Natural killer cell (primary cell): Measurements from ENCODE around the gene MAP3K20. TPM values are rescaled to one million over a fixed set of nuclear protein-coding genes. Genes with fewer than 3 reads are reported as not detected.

Experiments used
- ATAC-seq, 3 donors: fragments of 150-1000 bp in 2 of 3; fragments of 200-7000 bp in 1 of 3; cut with Tn5 transposase; 1 replicate in 1 of 3; 2 replicates in 2 of 3; pipeline ENCODE4 v1.10.0; 2021; ENCODE audit warnings: mild to moderate bottlenecking in 2 of 3, moderate library complexity in 2 of 3
- DNase-seq, 2 donors: peaks; one replicate each; pipeline versions ENCODE4 v3.0.0 to v3.0.0-alpha.2; 2013 to 2021; ENCODE audit warnings: mixed read lengths in 1 of 2
- H3K27ac ChIP-seq: one replicate; pipeline ENCODE4 v1.5.1; 2013; ENCODE audit warnings: mild to moderate bottlenecking, low read length
- H3K27me3 ChIP-seq: one replicate; pipeline ENCODE4 v1.6.1; 2013; ENCODE audit warnings: low read length; ENCODE audit not compliant: control insufficient read depth, insufficient read depth
- H3K36me3 ChIP-seq: one replicate; pipeline ENCODE4 v1.6.1; 2013; ENCODE audit warnings: low read length; ENCODE audit not compliant: control insufficient read depth, insufficient read depth
- H3K4me1 ChIP-seq: one replicate; pipeline ENCODE4 v1.6.1; 2013; ENCODE audit warnings: low read length; ENCODE audit not compliant: control insufficient read depth, insufficient read depth
- H3K4me3 ChIP-seq: one replicate; pipeline ENCODE4 v1.5.1; 2013; ENCODE audit warnings: low read length
- H3K9me3 ChIP-seq: one replicate; pipeline ENCODE4 v1.6.1; 2013; ENCODE audit warnings: low read length; ENCODE audit not compliant: control insufficient read depth, insufficient read depth
- H3K27ac Mint-ChIP-seq, 2 donors: one replicate each; pipeline ENCODE4 v1.8.0; 2022; ENCODE audit warnings: mild to moderate bottlenecking in 2 of 2, mixed read lengths in 2 of 2, moderate library complexity in 1 of 2
- H3K27me3 Mint-ChIP-seq, 2 donors: one replicate each; pipeline ENCODE4 v1.8.0; 2022; ENCODE audit warnings: low read depth in 2 of 2, mixed read lengths in 2 of 2
- H3K36me3 Mint-ChIP-seq: one replicate; pipeline ENCODE4 v1.8.0; 2022; ENCODE audit warnings: mixed read lengths
- H3K4me1 Mint-ChIP-seq, 2 donors: one replicate each; pipeline ENCODE4 v1.8.0; 2022; ENCODE audit warnings: mixed read lengths in 2 of 2
- H3K4me3 Mint-ChIP-seq: one replicate; pipeline ENCODE4 v1.8.0; 2022; ENCODE audit warnings: mild to moderate bottlenecking, moderate library complexity, mixed read lengths
- H3K9me3 Mint-ChIP-seq, 2 donors: one replicate each; pipeline ENCODE4 v1.8.0; 2022; ENCODE audit warnings: mixed read lengths in 2 of 2
- WGBS: methylation state at CpG from one replicate; pipeline ENCODE4 v1.1.7; 2013; ENCODE audit warnings: missing lambda C conversion rate; ENCODE audit not compliant: insufficient coverage; 5-methylcytosine and 5-hydroxymethylcytosine counted together
- intact Hi-C: fragments of 100-400 bp; cut with micrococcal nuclease; formaldehyde crosslinking; loops from one replicate; pipeline ENCODE4 v1.14.2; 2022
- total RNA-seq, 4 donors: library from RNA; stranded (reverse); fragments of 120-200 nt in 1 of 4; gene quantifications; one replicate each; pipeline versions ENCODE4 v1.2.3 to v1.2.4, GENCODE V29; 2013 to 2022
- TF ChIP-seq, protein P1 (sequence below): fragments of 200-600 bp; IDR thresholded peaks from one replicate; pipeline ENCODE4 v1.8.0; 2022; ENCODE audit warnings: antibody characterized with exemption

The MAP3K20 gene
- total RNA-seq, 3 donors from 2014 or later (not counting 1 experiment from before 2014, with no cell fraction given), result 1.6 to 3.0 (median 2.5) TPM

DNA sequence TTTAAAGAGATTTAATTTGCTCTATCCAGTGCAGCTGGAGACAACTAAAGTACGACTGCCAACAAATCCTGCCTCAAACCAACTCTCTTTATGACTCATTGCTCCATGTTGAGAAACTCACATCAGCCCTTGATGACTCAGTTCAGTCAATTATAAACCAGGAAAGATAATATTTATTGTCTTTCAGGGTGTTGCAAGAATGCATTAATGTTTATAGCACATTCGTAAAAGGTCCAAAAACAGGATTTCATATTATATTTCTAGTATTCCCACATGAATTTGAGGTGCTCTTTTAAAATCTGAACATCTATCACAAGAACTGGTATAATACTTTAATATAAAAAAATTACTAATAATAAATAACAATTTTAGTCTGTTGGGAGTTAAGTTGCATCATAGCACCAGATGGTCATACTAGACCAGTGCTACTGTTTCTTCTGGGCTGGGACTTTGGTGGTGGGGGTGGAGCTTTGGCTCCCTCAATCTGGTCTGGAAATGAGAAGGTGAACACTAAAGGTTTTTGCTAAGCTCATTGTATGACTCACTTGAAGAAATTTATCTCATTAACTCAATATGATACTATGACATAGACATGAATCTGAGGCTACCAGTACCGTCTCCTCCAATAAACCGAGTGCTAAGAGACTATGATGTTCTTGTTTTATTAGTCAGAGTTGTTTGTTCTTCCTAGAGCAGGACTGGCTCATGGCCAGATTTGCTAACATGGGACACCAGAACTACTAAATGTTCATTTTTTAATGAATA lies 26.6 kb upstream of the MAP3K20 start:
- TF ChIP-seq, protein P1, sequence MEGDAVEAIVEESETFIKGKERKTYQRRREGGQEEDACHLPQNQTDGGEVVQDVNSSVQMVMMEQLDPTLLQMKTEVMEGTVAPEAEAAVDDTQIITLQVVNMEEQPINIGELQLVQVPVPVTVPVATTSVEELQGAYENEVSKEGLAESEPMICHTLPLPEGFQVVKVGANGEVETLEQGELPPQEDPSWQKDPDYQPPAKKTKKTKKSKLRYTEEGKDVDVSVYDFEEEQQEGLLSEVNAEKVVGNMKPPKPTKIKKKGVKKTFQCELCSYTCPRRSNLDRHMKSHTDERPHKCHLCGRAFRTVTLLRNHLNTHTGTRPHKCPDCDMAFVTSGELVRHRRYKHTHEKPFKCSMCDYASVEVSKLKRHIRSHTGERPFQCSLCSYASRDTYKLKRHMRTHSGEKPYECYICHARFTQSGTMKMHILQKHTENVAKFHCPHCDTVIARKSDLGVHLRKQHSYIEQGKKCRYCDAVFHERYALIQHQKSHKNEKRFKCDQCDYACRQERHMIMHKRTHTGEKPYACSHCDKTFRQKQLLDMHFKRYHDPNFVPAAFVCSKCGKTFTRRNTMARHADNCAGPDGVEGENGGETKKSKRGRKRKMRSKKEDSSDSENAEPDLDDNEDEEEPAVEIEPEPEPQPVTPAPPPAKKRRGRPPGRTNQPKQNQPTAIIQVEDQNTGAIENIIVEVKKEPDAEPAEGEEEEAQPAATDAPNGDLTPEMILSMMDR, result no peak
- intact Hi-C loops, result no loop called here
- H3K27ac ChIP-seq, result no peak overlapping the region
- no peak overlapping the region for H3K4me3 ChIP-seq
- H3K4me3 Mint-ChIP-seq, result no peak overlapping the region
- H3K9me3 Mint-ChIP-seq, result no peaks in the 10 kb centered on the region
- H3K9me3 ChIP-seq, result no peaks in the 10 kb centered on the region
- 56% methylated on average over 1 of the region's 4 CpGs for WGBS
- DNase-seq, result no peak
- no peak overlapping the region for H3K27ac Mint-ChIP-seq
- H3K27me3 ChIP-seq, result no peaks in the 10 kb centered on the region
- peaks cover 8 to 26% of the 10 kb centered on the region in 2 donors for H3K27me3 Mint-ChIP-seq
- no peak for ATAC-seq
- no peaks in the 10 kb centered on the region for H3K36me3 Mint-ChIP-seq
- no peaks in the 10 kb centered on the region for H3K4me1 ChIP-seq
- no peaks in the 10 kb centered on the region for H3K4me1 Mint-ChIP-seq
- no peaks in the 10 kb centered on the region for H3K36me3 ChIP-seq

DNA sequence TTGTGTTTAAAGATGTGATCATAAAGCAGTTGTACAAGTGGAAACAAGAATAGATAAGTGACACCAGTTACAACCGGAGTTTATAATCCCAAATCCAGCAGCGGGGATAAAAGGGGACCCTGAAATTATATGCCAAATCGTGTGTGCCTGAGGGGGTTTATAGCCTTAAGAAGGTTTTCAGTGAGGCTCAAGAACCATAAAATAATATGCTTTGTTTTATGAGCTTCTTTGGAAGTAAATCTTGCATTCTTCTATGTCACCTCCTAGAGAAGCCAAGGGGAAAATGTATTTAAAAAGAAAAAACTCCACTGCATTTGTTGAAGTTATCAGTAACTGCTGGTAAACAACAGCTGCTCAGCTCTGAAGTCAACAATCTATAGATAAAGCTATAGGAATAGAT lies 25.8 kb upstream of the MAP3K20 start:
- Mint-ChIP-seq H3K36me3 (no peaks in the 10 kb centered on the region), H3K27me3 (peaks cover 8 to 33% of the 10 kb centered on the region in 2 donors), H3K27ac (no peak overlapping the region), H3K4me3 (no peak overlapping the region), H3K9me3 (no peaks in the 10 kb centered on the region), H3K4me1 (no peaks in the 10 kb centered on the region)
- H3K27ac ChIP-seq, result no peak overlapping the region
- 91% methylated on average over 3 of the region's 3 CpGs for WGBS
- no peaks in the 10 kb centered on the region for H3K36me3 ChIP-seq
- H3K27me3 ChIP-seq, result no peaks in the 10 kb centered on the region
- H3K4me3 ChIP-seq, result no peak overlapping the region
- TF ChIP-seq, protein P1, result no peak
- intact Hi-C loops, result no loop called here
- DNase-seq (no peak), ATAC-seq (no peak)
- no peaks in the 10 kb centered on the region for H3K4me1 ChIP-seq
- H3K9me3 ChIP-seq, result no peaks in the 10 kb centered on the region

DNA sequence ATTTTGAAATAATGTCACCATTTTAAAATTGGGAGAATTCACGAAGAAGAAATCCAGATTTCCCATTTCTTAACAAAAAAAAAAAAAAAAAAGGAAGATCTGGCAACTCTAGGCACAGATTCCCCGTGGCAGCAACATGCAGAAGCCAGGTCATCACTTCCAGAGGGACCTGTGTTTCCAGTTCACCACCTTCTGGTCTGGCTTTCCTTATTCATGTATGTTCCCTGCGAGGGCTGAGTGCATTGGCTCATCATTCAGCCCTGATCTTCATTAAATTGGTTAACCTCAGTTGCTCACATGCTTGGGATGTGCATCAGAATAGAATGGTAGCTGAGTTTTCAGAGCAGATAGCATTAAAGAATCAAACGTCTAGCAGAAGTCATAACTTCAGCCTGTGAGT lies 25.0 kb upstream of the MAP3K20 start:
- H3K27ac Mint-ChIP-seq, result no peak overlapping the region
- Histone ChIP-seq H3K36me3 (no peaks in the 10 kb centered on the region), H3K27me3 (no peaks in the 10 kb centered on the region), H3K9me3 (no peaks in the 10 kb centered on the region), H3K4me3 (no peak overlapping the region), H3K4me1 (no peaks in the 10 kb centered on the region), H3K27ac (no peak overlapping the region)
- DNase-seq (no peak), ATAC-seq (no peak)
- H3K9me3 Mint-ChIP-seq, result no peaks in the 10 kb centered on the region
- H3K27me3 Mint-ChIP-seq, result peaks cover 8 to 38% of the 10 kb centered on the region in 2 donors
- 78% methylated on average over 4 of the region's 4 CpGs for WGBS
- H3K4me3 Mint-ChIP-seq, result no peak overlapping the region
- TF ChIP-seq, protein P1, result no peak
- intact Hi-C loops, result no loop called here
- H3K36me3 Mint-ChIP-seq, result no peaks in the 10 kb centered on the region
- no peaks in the 10 kb centered on the region for H3K4me1 Mint-ChIP-seq
